Fibroblast of skin of right biceps (primary cell): ENCODE measurements around the gene SPTBN1.

Experiments
- DNase-seq: peaks from one replicate; pipeline ENCODE4 v3.0.0-alpha.2; 2013

Gene SPTBN1

GRCh38 chr2:54531558-54531957 is 75.4 kb downstream of the SPTBN1 start:
- peak; percentile 37 for DNase-seq

GRCh38 chr2:54534221-54534620 is 78.1 kb downstream of the SPTBN1 start:
- DNase-seq = no peak

- no peak for DNase-seq
These were observed 78.5 kb downstream of the SPTBN1 start for GRCh38 chr2:54534625-54535024.

- DNase-seq = no peak
These were observed 79.6 kb downstream of the SPTBN1 start for GRCh38 chr2:54535599-54536195.

- no peak for DNase-seq
These were observed 80.6 kb downstream of the SPTBN1 start for GRCh38 chr2:54536720-54537119.

GRCh38 chr2:54538537-54538936 is 82.4 kb downstream of the SPTBN1 start:
- DNase-seq = no peak

- no peak for DNase-seq
These were observed 83.6 kb downstream of the SPTBN1 start for GRCh38 chr2:54539683-54540082.

- DNase-seq = no peak
These were observed 84.1 kb downstream of the SPTBN1 start for GRCh38 chr2:54540194-54540593.

GRCh38 chr2:54541995-54542394 is 85.9 kb downstream of the SPTBN1 start:
- no peak for DNase-seq

GRCh38 chr2:54543733-54544396 is 87.7 kb downstream of the SPTBN1 start:
- DNase-seq = no peak

GRCh38 chr2:54545702-54546450 is 89.7 kb downstream of the SPTBN1 start:
- DNase-seq = peak; percentile 37

GRCh38 chr2:54546518-54546917 is 90.4 kb downstream of the SPTBN1 start:
- no peak for DNase-seq

GRCh38 chr2:54546923-54547720 is 91.0 kb downstream of the SPTBN1 start:
- DNase-seq = no peak

- DNase-seq = no peak
These were observed 93.3 kb downstream of the SPTBN1 start for GRCh38 chr2:54549430-54549829.

GRCh38 chr2:54549917-54550518 is 93.9 kb downstream of the SPTBN1 start:
- no peak for DNase-seq

GRCh38 chr2:54550547-54550946 is 94.4 kb downstream of the SPTBN1 start:
- DNase-seq = no peak

GRCh38 chr2:54551123-54551756 is 95.1 kb downstream of the SPTBN1 start:
- DNase-seq = no peak

GRCh38 chr2:54553075-54553474 is 96.9 kb downstream of the SPTBN1 start:
- no peak for DNase-seq

- DNase-seq = no peak
These were observed 97.6 kb downstream of the SPTBN1 start for GRCh38 chr2:54553775-54554174.

- DNase-seq = no peak
These were observed 99.3 kb downstream of the SPTBN1 start for GRCh38 chr2:54555318-54555837.

- peak; percentile 67 for DNase-seq
These were observed 100.5 kb downstream of the SPTBN1 start for GRCh38 chr2:54556621-54557121.

- no peak for DNase-seq
These were observed 101.1 kb downstream of the SPTBN1 start for GRCh38 chr2:54557211-54557600.
